Measurements from ENCODE around the gene FADD. TPM values are rescaled to one million over a fixed set of nuclear protein-coding genes. Genes with fewer than 3 reads are reported as not detected.

FADD gene
- total and polyA plus RNA-seq, 8 donors, result 4.0 to 20.4 (median 16.5) TPM

GRCh38 chr11:70255477-70256116 is 52.5 kb downstream of the FADD start:
- intact Hi-C loops (cut with DNase I; ENCODE audit: low total_unique reads), result no loop called here
- Histone ChIP-seq H3K27ac (no peak overlapping the region), H3K4me3 (no peak overlapping the region), H3K27me3 (peaks cover 0 to 7% (median 0%) of the 10 kb centered on the region in 3 donors), H3K4me1 (no peaks in the 10 kb centered on the region), H3K36me3 (no peaks in the 10 kb centered on the region), H3K9me3 (no peaks in the 10 kb centered on the region)
- no peak for TF ChIP-seq CTCF (IDR thresholded peaks at IDR 0.05)
- TF ChIP-seq EP300 (IDR thresholded peaks at IDR 0.05), result no peak
- no peak for TF ChIP-seq POLR2AphosphoS5 (IDR thresholded peaks at IDR 0.05)
- no peak for TF ChIP-seq POLR2A (IDR thresholded peaks at IDR 0.05)
- 65 to 73% (median 69%) methylated on average over 12 of the region's 12 CpGs for WGBS, 5 donors
- DNase-seq, result no peak

Other genes with a start within 250 kb of the FADD start
- gene ANO1, start 125.0 kb upstream of the FADD start, total RNA-seq, result 10 to 100 TPM in 4 of 5 donors, 1 to 10 TPM in 1; 5.2 to 69.6 (median 32.7) TPM
- 1 to 10 TPM; 1.8 to 5.6 (median 4.3) TPM for gene ANO1, start 125.0 kb upstream of the FADD start, polyA plus RNA-seq
- 100 to 1,000 TPM in 1 of 5 donors, 10 to 100 TPM in 4; 29.8 to 108 (median 47.2) TPM for gene PPFIA1, start 67.4 kb downstream of the FADD start, total RNA-seq
- 10 to 100 TPM; 10.8 to 13.2 (median 12.8) TPM for gene PPFIA1, start 67.4 kb downstream of the FADD start, polyA plus RNA-seq
- 100 to 1,000 TPM; 280 to 390 (median 327) TPM for gene CTTN, start 195.2 kb downstream of the FADD start, total RNA-seq
- 10 to 100 TPM; 69.8 to 83.8 (median 78.5) TPM for gene CTTN, start 195.2 kb downstream of the FADD start, polyA plus RNA-seq